NCI-H345 treated with DMSO at 0.1 percent for 48 hours (cell line): ENCODE data around the gene FAM171A2.
"Not testable (repeated sequence)": the region's sequence is repeated elsewhere in the genome, so short reads cannot be mapped to it uniquely, and the experiment has no call there.

Experiments
- DNase-seq: peaks from one replicate; lab custom pipeline; 2025; ENCODE audit not compliant: unreplicated experiment; lab: John Stamatoyannopoulos, UW

The FAM171A2 gene

GRCh38 chr17:44363613-44364159 is at the start of gene FAM171A2:
Gene FAM171A2 (minus strand): TSS chr17:44363853. CDS start chr17:44363714, 139 bp downstream.
- DNase-seq, result peak; percentile 28

- DNase-seq, result no peak
Observed at GRCh38 chr17:44409309-44410028, 45.8 kb upstream of the FAM171A2 start.

GRCh38 chr17:44408786-44409185 is 45.1 kb upstream of the FAM171A2 start:
- no peak for DNase-seq

GRCh38 chr17:44402564-44403172 is 39.0 kb upstream of the FAM171A2 start:
- DNase-seq, result no peak

- DNase-seq, result no peak
Observed at GRCh38 chr17:44400226-44400847, 36.7 kb upstream of the FAM171A2 start.

GRCh38 chr17:44398692-44399691 is 35.3 kb upstream of the FAM171A2 start:
- no peak for DNase-seq

GRCh38 chr17:44397479-44398440 is 34.1 kb upstream of the FAM171A2 start:
- DNase-seq, result no peak

- no peak for DNase-seq
Observed at GRCh38 chr17:44396946-44397345, 33.3 kb upstream of the FAM171A2 start.

GRCh38 chr17:44394833-44395232 is 31.2 kb upstream of the FAM171A2 start:
- DNase-seq, result no peak

- DNase-seq, result not testable (repeated sequence)
Observed at GRCh38 chr17:44394112-44394511, 30.5 kb upstream of the FAM171A2 start.

- no peak for DNase-seq
Observed at GRCh38 chr17:44390250-44390870, 26.7 kb upstream of the FAM171A2 start.

GRCh38 chr17:44389723-44390202 is 26.1 kb upstream of the FAM171A2 start:
- DNase-seq, result no peak

- no peak for DNase-seq
Observed at GRCh38 chr17:44389281-44389680, 25.6 kb upstream of the FAM171A2 start, which contains the start of gene ITGA2B. Gene ITGA2B (minus strand): TSS chr17:44389649. CDS start chr17:44389473, 176 bp downstream.

GRCh38 chr17:44387804-44388203 is 24.2 kb upstream of the FAM171A2 start:
- no peak for DNase-seq

GRCh38 chr17:44386182-44386525 is 22.5 kb upstream of the FAM171A2 start:
- DNase-seq, result no peak

GRCh38 chr17:44385287-44386181 is 21.9 kb upstream of the FAM171A2 start:
- DNase-seq, result peak; percentile 50

GRCh38 chr17:44384823-44385286 is 21.2 kb upstream of the FAM171A2 start:
- no peak for DNase-seq
